Hepatocyte (in vitro differentiated cells): Measurements from ENCODE around the gene CHMP4B.

Experiments
- CTCF ChIP-seq: fragments of 200-600 bp; sonication (generic); IDR thresholded peaks from 2 replicates; pipeline ENCODE4 v1.5.1; 2016; ENCODE audit warnings: antibody characterized with exemption, mild to moderate bottlenecking; ENCODE audit not compliant: poor library complexity
- EZH2 ChIP-seq: fragments of 200-600 bp; sonication (generic); IDR thresholded peaks from 2 replicates; pipeline ENCODE4 v1.6.1; 2016; ENCODE audit warnings: antibody characterized with exemption, mild to moderate bottlenecking, borderline replicate concordance
- EZH2phosphoT487 ChIP-seq: fragments of 200-600 bp; sonication (generic); IDR thresholded peaks from one replicate; pipeline ENCODE4 v1.6.1; 2018; ENCODE audit warnings: antibody characterized with exemption, mild to moderate bottlenecking, low read depth, moderate library complexity; ENCODE audit not compliant: unreplicated experiment, severe bottlenecking

- TF ChIP-seq EZH2phosphoT487 (no peak), CTCF (no peak), EZH2 (no peak)
These were observed 46.8 kb downstream of the CHMP4B start for GRCh38 chr20:33857722-33858563.
